PC-9 (cell line): ENCODE measurements around the gene SSBP2.

Experiments
- EZH2 ChIP-seq: fragments of 200-600 bp; sonication (generic); IDR thresholded peaks from 2 replicates; pipeline ENCODE4 v1.8.0; 2017; ENCODE audit warnings: antibody characterized with exemption, low read depth
- TF ChIP-seq, protein P1 (sequence below): fragments of 200-600 bp; sonication (generic); conservative IDR thresholded peaks from 2 replicates; pipeline ENCODE4 v1.6.1; 2017; ENCODE audit warnings: mixed run types, antibody characterized with exemption, mild to moderate bottlenecking, moderate library complexity

GRCh38 chr5:81642210-81642609, 108.7 kb downstream of the SSBP2 start:
- TF ChIP-seq, protein P1, sequence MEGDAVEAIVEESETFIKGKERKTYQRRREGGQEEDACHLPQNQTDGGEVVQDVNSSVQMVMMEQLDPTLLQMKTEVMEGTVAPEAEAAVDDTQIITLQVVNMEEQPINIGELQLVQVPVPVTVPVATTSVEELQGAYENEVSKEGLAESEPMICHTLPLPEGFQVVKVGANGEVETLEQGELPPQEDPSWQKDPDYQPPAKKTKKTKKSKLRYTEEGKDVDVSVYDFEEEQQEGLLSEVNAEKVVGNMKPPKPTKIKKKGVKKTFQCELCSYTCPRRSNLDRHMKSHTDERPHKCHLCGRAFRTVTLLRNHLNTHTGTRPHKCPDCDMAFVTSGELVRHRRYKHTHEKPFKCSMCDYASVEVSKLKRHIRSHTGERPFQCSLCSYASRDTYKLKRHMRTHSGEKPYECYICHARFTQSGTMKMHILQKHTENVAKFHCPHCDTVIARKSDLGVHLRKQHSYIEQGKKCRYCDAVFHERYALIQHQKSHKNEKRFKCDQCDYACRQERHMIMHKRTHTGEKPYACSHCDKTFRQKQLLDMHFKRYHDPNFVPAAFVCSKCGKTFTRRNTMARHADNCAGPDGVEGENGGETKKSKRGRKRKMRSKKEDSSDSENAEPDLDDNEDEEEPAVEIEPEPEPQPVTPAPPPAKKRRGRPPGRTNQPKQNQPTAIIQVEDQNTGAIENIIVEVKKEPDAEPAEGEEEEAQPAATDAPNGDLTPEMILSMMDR = no peak
- TF ChIP-seq EZH2 = no peak
